Measurements from ENCODE around the gene HNRNPA2B1.

HNRNPA2B1 gene

GRCh38 chr7:26144184-26145080, 56.1 kb downstream of the HNRNPA2B1 start:
- POLR2A ChIA-PET, result no interaction called here
- no peak for DNase-seq (ENCODE audit: extremely low spot score)
- CTCF ChIA-PET, result interaction anchor here (0.6 to 1.0 kb wide), 2 partner anchors 54 to 1065 kb away, joined by 3 read pairs; no protein-coding TSS in a partner anchor
- TF ChIP-seq ZNF384 (IDR thresholded peaks at IDR 0.05), result no peak
- TF ChIP-seq BHLHE40 (IDR thresholded peaks at IDR 0.05; ENCODE audit: borderline replicate concordance), result no peak
- no peak for TF ChIP-seq FOXA1 (IDR thresholded peaks at IDR 0.05)

GRCh38 chr7:26143298-26144048, 57.1 kb downstream of the HNRNPA2B1 start:
- no peak for DNase-seq (ENCODE audit: extremely low spot score)
- ChIA-PET CTCF (interaction anchor here (0.7 to 1.0 kb wide), 2 partner anchors 53 to 251 kb away, joined by 3 read pairs; no protein-coding TSS in a partner anchor), POLR2A (interaction anchor here (1.3 kb wide), 1 partner anchor 9 kb away, joined by 3 read pairs; the partner anchor contains the start of gene NFE2L3)
- TF ChIP-seq FOXK2 (IDR thresholded peaks at IDR 0.05) (no peak), ZNF384 (IDR thresholded peaks at IDR 0.05) (no peak), HDGF (IDR thresholded peaks at IDR 0.05; ENCODE audit: borderline replicate concordance) (no peak), PKNOX1 (IDR thresholded peaks at IDR 0.05) (no peak)

GRCh38 chr7:26141077-26141476, 59.5 kb downstream of the HNRNPA2B1 start:
- ChIA-PET CTCF (no interaction called here), POLR2A (interaction anchor here (1.0 kb wide), 1 partner anchor 11 kb away, joined by 3 read pairs; the partner anchor contains the start of gene NFE2L3)
- DNase-seq (ENCODE audit: extremely low spot score), result no peak
- TF ChIP-seq HDGF (IDR thresholded peaks at IDR 0.05; ENCODE audit: borderline replicate concordance) (no peak), ZNF384 (IDR thresholded peaks at IDR 0.05) (no peak), ARNT (IDR thresholded peaks at IDR 0.05) (no peak), L3MBTL2 (conservative IDR thresholded peaks at IDR 0.05) (no peak), TARDBP (IDR thresholded peaks at IDR 0.05) (no peak), ELF4 (IDR thresholded peaks at IDR 0.05) (no peak), CTBP1 (IDR thresholded peaks at IDR 0.05; ENCODE audit: borderline replicate concordance) (no peak)

- CTCF ChIA-PET, result no interaction called here
Observed at GRCh38 chr7:26140380-26140779, 60.2 kb downstream of the HNRNPA2B1 start.

More at GRCh38 chr7:26140380-26140779, 60.2 kb downstream of the HNRNPA2B1 start:
- DNase-seq (ENCODE audit: extremely low spot score), result no peak
- TF ChIP-seq LEF1 (IDR thresholded peaks at IDR 0.05; ENCODE audit: borderline replicate concordance) (no peak), BHLHE40 (IDR thresholded peaks at IDR 0.05; ENCODE audit: borderline replicate concordance) (no peak), CTBP1 (IDR thresholded peaks at IDR 0.05; ENCODE audit: borderline replicate concordance) (no peak), SP1 (IDR thresholded peaks at IDR 0.05) (no peak), TARDBP (IDR thresholded peaks at IDR 0.05) (no peak), NFRKB (IDR thresholded peaks at IDR 0.05) (no peak), SUZ12 (IDR thresholded peaks at IDR 0.05) (no peak), ZNF384 (IDR thresholded peaks at IDR 0.05) (no peak), ARNT (IDR thresholded peaks at IDR 0.05) (no peak), L3MBTL2 (conservative IDR thresholded peaks at IDR 0.05) (no peak), ELF4 (IDR thresholded peaks at IDR 0.05) (no peak), FOXK2 (IDR thresholded peaks at IDR 0.05) (no peak), FOXA1 (IDR thresholded peaks at IDR 0.05) (no peak), PKNOX1 (IDR thresholded peaks at IDR 0.05) (no peak)
- POLR2A ChIA-PET, result no interaction called here

All from HEK293T (cell line).